H1 (cell line): ENCODE measurements around the gene TENT4A. TPM values are rescaled to one million over a fixed set of nuclear protein-coding genes. Genes with fewer than 3 reads are reported as not detected.

Experiments used
- CTCF ChIA-PET: fragments of 300-600 bp; sonication (Branson Sonifier 250); formaldehyde crosslinking; loops from one replicate; lab custom pipeline; 2021; ENCODE audit not compliant: partially characterized antibody; lab: Charles Lee
- POLR2A ChIA-PET: fragments of 300-600 bp; sonication (Branson Sonifier 250); formaldehyde crosslinking; loops from one replicate; lab custom pipeline; 2021; ENCODE audit warnings: inconsistent platforms; ENCODE audit not compliant: partially characterized antibody; lab: Charles Lee
- DNase-seq, 2 experiments: peaks; one replicate each; pipeline versions ENCODE4 v3.0.0 to v3.0.0-alpha.2; 2010 to 2022; ENCODE audit warnings: low spot score in 2 of 2, low read depth in 1 of 2, mixed read lengths in 1 of 2
- FAIRE-seq: peaks from 2 replicates; lab custom pipeline; 2011; peaks lifted over from hg19 to GRCh38; lab: Jason Lieb, UNC
- H2AFZ ChIP-seq: 2 replicates; pipeline ENCODE4 v1.8.1; 2012; ENCODE audit warnings: low read length, inconsistent platforms
- H2AK5ac ChIP-seq: 2 replicates; pipeline ENCODE4 v1.6.1; 2013; ENCODE audit warnings: low read depth, low read length
- H2BK120ac ChIP-seq: replicated peaks from 2 replicates; pipeline ENCODE3; 2013; ENCODE audit warnings: low read depth, low read length, inconsistent platforms
- H2BK12ac ChIP-seq: 2 replicates; pipeline ENCODE4 v1.6.1; 2013; ENCODE audit warnings: low read depth, low read length
- H2BK15ac ChIP-seq: 2 replicates; pipeline ENCODE4 v1.6.1; 2013; ENCODE audit warnings: low read length
- H2BK20ac ChIP-seq: 2 replicates; pipeline ENCODE4 v1.6.1; 2013; ENCODE audit warnings: low read length
- H2BK5ac ChIP-seq: 2 replicates; pipeline ENCODE4 v1.6.1; 2013; ENCODE audit warnings: low read depth, low read length
- H3K14ac ChIP-seq: 2 replicates; pipeline ENCODE4 v1.6.1; 2013; ENCODE audit warnings: inconsistent platforms; ENCODE audit not compliant: insufficient read length
- H3K18ac ChIP-seq: 2 replicates; pipeline ENCODE4 v1.6.1; 2013; ENCODE audit warnings: low read length; ENCODE audit errors: extremely low read depth
- H3K23ac ChIP-seq: 2 replicates; pipeline ENCODE4 v1.6.1; 2013; ENCODE audit warnings: inconsistent platforms; ENCODE audit not compliant: insufficient read length
- H3K23me2 ChIP-seq: 2 replicates; pipeline ENCODE4 v1.6.1; 2013; ENCODE audit warnings: low read depth, low read length
- H3K27ac ChIP-seq: 2 replicates; pipeline ENCODE4 v1.6.1; 2011; ENCODE audit warnings: low read depth, low read length, inconsistent platforms
- H3K27me3 ChIP-seq, 4 experiments: replicated peaks in 1 of 4; 1 replicate in 1 of 4; 2 replicates in 3 of 4; pipeline versions ENCODE4 v1.6.1 to v1.8.1; 2011 to 2013; ENCODE audit warnings: low read length in 3 of 4, mild to moderate bottlenecking in 3 of 4, inconsistent platforms in 2 of 4, mixed read lengths in 2 of 4, moderate library complexity in 1 of 4; ENCODE audit not compliant: control insufficient read depth in 3 of 4, insufficient read depth in 3 of 4; ENCODE audit errors: extremely low read depth in 1 of 4
- H3K36me3 ChIP-seq, 4 experiments: 2 replicates each; pipeline versions ENCODE4 v1.6.1 to v1.8.1; 2011 to 2013; ENCODE audit warnings: mild to moderate bottlenecking in 4 of 4, low read length in 3 of 4, moderate library complexity in 2 of 4, control low read depth in 1 of 4, inconsistent platforms in 1 of 4; ENCODE audit not compliant: insufficient read depth in 4 of 4, control insufficient read depth in 2 of 4
- H3K4ac ChIP-seq: replicated peaks from 2 replicates; pipeline ENCODE3; 2013; ENCODE audit warnings: low read length, low read depth, mixed read lengths, inconsistent platforms; ENCODE audit not compliant: insufficient read length
- H3K4me1 ChIP-seq, 4 experiments: replicated peaks in 1 of 4; 1 replicate in 1 of 4; 2 replicates in 3 of 4; pipeline versions ENCODE4 v1.6.1 to v1.8.1; 2011 to 2013; ENCODE audit warnings: low read length in 3 of 4, inconsistent platforms in 2 of 4, mixed read lengths in 1 of 4; ENCODE audit not compliant: insufficient read depth in 4 of 4, control insufficient read depth in 3 of 4
- H3K4me2 ChIP-seq, 2 experiments: 2 replicates each; pipeline versions ENCODE4 v1.6.1 to v1.8.1; 2011 to 2013; ENCODE audit warnings: low read depth in 2 of 2, low read length in 2 of 2, control low read depth in 1 of 2, inconsistent platforms in 1 of 2, mild to moderate bottlenecking in 1 of 2; ENCODE audit not compliant: insufficient read depth in 1 of 2
- H3K4me3 ChIP-seq, 4 experiments: fragments of 200-600, 300-600 bp in 1 of 4; sonication (generic), shearing (Covaris generic), sonication (Bioruptor Twin) in 1 of 4; 2 replicates each; pipeline versions ENCODE4 v1.5.1 to v1.8.1; 2011 to 2016; ENCODE audit warnings: low read length in 4 of 4, low read depth in 3 of 4, control low read depth in 2 of 4, inconsistent platforms in 2 of 4, mild to moderate bottlenecking in 2 of 4, mixed read lengths in 1 of 4, moderate library complexity in 1 of 4; ENCODE audit not compliant: insufficient read depth in 2 of 4; ENCODE audit errors: extremely low read depth in 1 of 4
- H3K56ac ChIP-seq: replicated peaks from 2 replicates; pipeline ENCODE3; 2013; ENCODE audit warnings: low read depth, mild to moderate bottlenecking, mixed read lengths, low read length, inconsistent platforms; ENCODE audit not compliant: insufficient read length
- H3K79me1 ChIP-seq: 2 replicates; pipeline ENCODE4 v1.6.1; 2013; ENCODE audit warnings: low read depth, low read length, control low read depth
- H3K79me2 ChIP-seq, 2 experiments: 2 replicates each; pipeline versions ENCODE4 v1.6.1 to v1.8.1; 2012 to 2013; ENCODE audit warnings: low read length in 2 of 2, mild to moderate bottlenecking in 2 of 2, inconsistent platforms in 1 of 2; ENCODE audit not compliant: insufficient read depth in 2 of 2, control insufficient read depth in 1 of 2
- H3K9ac ChIP-seq, 4 experiments: replicated peaks in 1 of 4; 1 replicate in 1 of 4; 2 replicates in 3 of 4; pipeline versions ENCODE4 v1.6.1 to v1.8.1; 2011 to 2013; ENCODE audit warnings: low read depth in 3 of 4, low read length in 3 of 4, control low read depth in 2 of 4, mild to moderate bottlenecking in 2 of 4, moderate library complexity in 2 of 4, inconsistent platforms in 1 of 4; ENCODE audit errors: extremely low read depth in 1 of 4
- H3K9me3 ChIP-seq, 2 experiments: 2 replicates each; pipeline versions ENCODE4 v1.6.1 to v1.8.1; 2012 to 2013; ENCODE audit warnings: mild to moderate bottlenecking in 2 of 2, moderate library complexity in 2 of 2, control low read depth in 1 of 2, inconsistent platforms in 1 of 2, low read depth in 1 of 2, low read length in 1 of 2, mixed read lengths in 1 of 2; ENCODE audit not compliant: insufficient read depth in 2 of 2
- H4K20me1 ChIP-seq, 2 experiments: replicated peaks in 1 of 2; 2 replicates each; pipeline versions ENCODE3 to v1.8.1; 2011 to 2013; ENCODE audit warnings: inconsistent platforms in 2 of 2, low read length in 2 of 2, mild to moderate bottlenecking in 1 of 2; ENCODE audit not compliant: insufficient read depth in 2 of 2, control insufficient read depth in 1 of 2
- H4K5ac ChIP-seq: 2 replicates; pipeline ENCODE4 v1.6.1; 2013; ENCODE audit warnings: low read length, low read depth, mixed read lengths, inconsistent platforms; ENCODE audit not compliant: insufficient read length
- H4K8ac ChIP-seq: 2 replicates; pipeline ENCODE4 v1.8.0; 2013; ENCODE audit warnings: mild to moderate bottlenecking, moderate library complexity, low read length, inconsistent platforms; ENCODE audit not compliant: insufficient read depth; ENCODE audit errors: extremely low read depth
- H4K91ac ChIP-seq: replicated peaks from 2 replicates; pipeline ENCODE3; 2013; ENCODE audit warnings: low read length, mixed read lengths, inconsistent platforms; ENCODE audit not compliant: insufficient read length
- CHD1 ChIP-seq: IDR thresholded peaks from 2 replicates; pipeline ENCODE4 v1.6.1; 2012; ENCODE audit warnings: low read depth, low read length, improper control_type of control experiment
- EZH2 ChIP-seq: fragments of 200-600 bp; sonication (generic); IDR thresholded peaks from 2 replicates; pipeline ENCODE4 v1.7.1; 2012; ENCODE audit warnings: low read depth, mild to moderate bottlenecking, moderate library complexity, low read length, inconsistent platforms; ENCODE audit not compliant: severe bottlenecking
- FOSL1 ChIP-seq: IDR thresholded peaks from 2 replicates; pipeline ENCODE4 v1.6.1; 2011; ENCODE audit warnings: mild to moderate bottlenecking, low read depth, low read length, moderate library complexity; ENCODE audit not compliant: insufficient read depth
- GABPA ChIP-seq: IDR thresholded peaks from 2 replicates; pipeline ENCODE4 v1.6.1; 2011; ENCODE audit warnings: mild to moderate bottlenecking, low read length, moderate library complexity, borderline replicate concordance; ENCODE audit not compliant: insufficient read depth
- NANOG ChIP-seq: IDR thresholded peaks from 2 replicates; pipeline ENCODE4 v1.6.1; 2011; ENCODE audit warnings: low read length, low read depth, mild to moderate bottlenecking, inconsistent platforms; ENCODE audit not compliant: insufficient read depth, poor library complexity, severe bottlenecking
- SAP30 ChIP-seq: fragments of 300-600 bp; sonication (generic); IDR thresholded peaks from 2 replicates; pipeline ENCODE4 v1.7.1; 2012; ENCODE audit warnings: low read length, moderate library complexity, mild to moderate bottlenecking, inconsistent platforms; ENCODE audit not compliant: insufficient read depth, insufficient replicate concordance
- SIX5 ChIP-seq: IDR thresholded peaks from 2 replicates; pipeline ENCODE4 v1.6.1; 2011; ENCODE audit warnings: mild to moderate bottlenecking, low read depth, low read length
- SP4 ChIP-seq: IDR thresholded peaks from 2 replicates; pipeline ENCODE4 v1.6.1; 2012; ENCODE audit warnings: low read length, inconsistent platforms
- SUZ12 ChIP-seq: fragments of 200-600 bp; sonication (generic); IDR thresholded peaks from 2 replicates; pipeline ENCODE4 v1.6.1; 2012; ENCODE audit warnings: mild to moderate bottlenecking, inconsistent platforms, low read length, moderate library complexity, mixed read lengths
- TAF1 ChIP-seq: IDR thresholded peaks from 2 replicates; pipeline ENCODE4 v1.6.1; 2011; ENCODE audit warnings: mild to moderate bottlenecking, low read depth, low read length
- TEAD4 ChIP-seq: IDR thresholded peaks from 2 replicates; pipeline ENCODE4 v1.6.1; 2012; ENCODE audit warnings: low read depth, low read length, inconsistent platforms, mixed read lengths
- WGBS, 2 experiments: shearing (Covaris generic) in 1 of 2; methylation state at CpG; one replicate each; pipeline versions ENCODE4 v1.1.6 to v1.1.7; 2013 to 2015; ENCODE audit warnings: low lambda C conversion rate in 2 of 2, mixed read lengths in 2 of 2, inconsistent platforms in 1 of 2, low coverage in 1 of 2, missing lambda C conversion rate in 1 of 2; ENCODE audit not compliant: insufficient replicate concordance in 2 of 2, insufficient coverage in 1 of 2, insufficient read length in 1 of 2; ENCODE audit errors: extremely low coverage in 1 of 2, missing lambda C conversion rate in 1 of 2; 5-methylcytosine and 5-hydroxymethylcytosine counted together
- polyA plus RNA-seq, 7 experiments: library from polyadenylated mRNA; depleted of rRNA in 3 of 7; stranded (reverse) in 5 of 7; unstranded in 2 of 7; fragments of >200 nt in 5 of 7; fragments of 200-250 nt in 2 of 7; gene quantifications; 1 replicate in 5 of 7; 2 replicates in 1 of 7; 4 replicates in 1 of 7; pipeline versions ENCODE4 v1.2.1 to v1.2.3, GENCODE V29; 2011 to 2013; ENCODE audit warnings: missing spikeins in 2 of 7, mixed read lengths in 2 of 7
- total RNA-seq: library from RNA; stranded (reverse); fragmentation: NEBNext Ultra II Directional; extraction: Animal tissue kit (Norgen Biotek cat#: 25700); gene quantifications from 2 replicates; pipeline ENCODE4 v1.2.1, GENCODE V29; 2021

The TENT4A gene
- total and polyA plus RNA-seq, 2 of the 8 experiments (the other 6 are each of a cell fraction or from before 2014, with no cell fraction given), result 8.9 to 25.1 TPM

DNA sequence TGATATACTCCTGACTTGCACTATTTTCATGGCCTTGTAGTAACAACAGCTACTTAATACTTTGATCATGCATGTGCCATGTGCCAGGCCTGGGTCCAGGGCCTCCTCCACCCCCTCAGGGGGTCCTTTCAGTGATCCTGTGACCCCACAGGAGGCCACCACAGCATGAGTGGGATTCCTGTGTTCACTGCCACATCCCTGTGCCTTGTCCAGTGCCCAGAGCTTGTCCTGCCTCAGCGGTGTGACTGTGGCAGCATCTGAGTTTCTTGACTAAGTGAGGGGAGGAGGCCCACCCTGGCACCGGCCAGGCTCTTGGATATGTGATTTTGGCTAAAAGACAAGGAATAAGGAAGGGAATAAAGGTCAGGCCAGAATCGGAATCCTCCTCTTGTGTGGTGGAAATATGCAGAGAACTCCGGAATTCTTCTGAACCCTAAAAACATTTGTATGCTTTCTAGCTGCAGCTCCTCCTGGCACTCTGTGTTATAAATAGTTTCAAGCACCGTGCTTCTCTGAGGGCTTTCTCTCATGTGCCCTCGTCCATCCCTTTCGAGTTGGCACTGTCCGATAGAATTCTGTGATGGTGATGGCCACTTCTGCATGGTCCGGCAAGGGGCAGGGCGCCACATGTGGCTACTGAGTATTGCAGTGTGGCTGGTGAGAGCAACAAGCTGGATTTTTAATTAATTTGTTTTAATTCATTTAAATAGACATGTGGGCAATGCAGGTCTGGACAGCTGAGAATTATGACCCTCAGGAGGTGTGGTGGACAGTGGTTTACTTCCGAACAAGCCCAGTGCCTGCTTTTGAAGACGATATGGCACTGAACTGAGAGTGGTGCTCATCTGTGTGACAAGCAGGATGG, 31.8 kb downstream of the TENT4A start:
- no peak overlapping the region for H3K27ac ChIP-seq
- CTCF ChIA-PET, result interaction anchor here (0.6 to 4.6 kb wide), 28 partner anchors 9 to 927 kb away, joined by 3 to 25 read pairs (median 4); partner anchors contain the start of genes NSUN2 and SRD5A1
- H3K4ac ChIP-seq, result no peak overlapping the region
- no peak overlapping the region for H3K4me2 ChIP-seq
- no peak overlapping the region for H2AK5ac ChIP-seq
- no peak for DNase-seq
- H3K9me3 ChIP-seq, result no peaks in the 10 kb centered on the region
- no peak overlapping the region for H3K9ac ChIP-seq
- H3K4me3 ChIP-seq, result no peak overlapping the region
- peaks cover under 1 to 20% (median 5%) of the 10 kb centered on the region in 4 experiments for H3K36me3 ChIP-seq
- no peaks in the 10 kb centered on the region for H3K27me3 ChIP-seq
- no peaks in the 10 kb centered on the region for H3K23me2 ChIP-seq
- WGBS, 2 experiments, result 92% methylated on average over 12 of the region's 12 CpGs; no CpG with 5 or more reads in 1 of the 2 experiments
- no peak overlapping the region for H3K56ac ChIP-seq
- POLR2A ChIA-PET, result interaction anchor here (0.6 to 1.2 kb wide), 2 partner anchors 112 to 148 kb away, joined by 3 to 4 read pairs; partner anchors contain the start of genes NSUN2 and SRD5A1
- H4K91ac ChIP-seq, result no peak overlapping the region
- H3K14ac ChIP-seq, result no peak overlapping the region
- no peak overlapping the region for H3K18ac ChIP-seq
- H2BK15ac ChIP-seq, result no peak overlapping the region
- H2BK120ac ChIP-seq, result no peak overlapping the region
- peaks cover 3% of the 10 kb centered on the region; the same call in 1 of the 2 replicates for H3K79me1 ChIP-seq
- no peak overlapping the region for H3K23ac ChIP-seq
- H2AFZ ChIP-seq, result no peak overlapping the region
- H4K20me1 ChIP-seq, result peaks cover 8 to 28% of the 10 kb centered on the region in 2 experiments
- H3K79me2 ChIP-seq, result peaks cover 0 to 12% of the 10 kb centered on the region in 2 experiments; a peak in 2 of 4 replicates
- H4K5ac ChIP-seq, result no peak overlapping the region
- FAIRE-seq, result no peak
- no peak overlapping the region for H4K8ac ChIP-seq
- H2BK5ac ChIP-seq, result no peak overlapping the region
- no peak overlapping the region for H2BK12ac ChIP-seq
- H2BK20ac ChIP-seq, result no peak overlapping the region
- peaks cover 0 to 3% (median 0%) of the 10 kb centered on the region in 4 experiments; a peak in 3 of 7 replicates for H3K4me1 ChIP-seq
- TF ChIP-seq EZH2, result no peak
- TF ChIP-seq SUZ12, result no peak
- no peak for TF ChIP-seq CHD1
- no peak for TF ChIP-seq SP4
- TF ChIP-seq SIX5, result no peak
- no peak for TF ChIP-seq TEAD4
- TF ChIP-seq GABPA, result no peak
- no peak for TF ChIP-seq TAF1
- no peak for TF ChIP-seq NANOG
- TF ChIP-seq SAP30, result no peak
- TF ChIP-seq FOSL1, result no peak
